Left lung (tissue), 10 donors: Measurements from ENCODE around the gene SREK1. TPM values are rescaled to one million over a fixed set of nuclear protein-coding genes. Genes with fewer than 3 reads are reported as not detected.

Experiments
- ATAC-seq: fragments of 200-7000 bp; cut with Tn5 transposase; one replicate; pipeline ENCODE4 v1.9.1; 2020; ENCODE audit warnings: moderate library complexity
- DNase-seq, 4 donors: peaks; one replicate each; pipeline ENCODE4 v3.0.0-alpha.2; 2013 to 2020
- H3K27ac ChIP-seq, 2 donors: fragments of 200-600 bp; sonication (generic) in 1 of 2; one replicate each; pipeline versions ENCODE4 v1.5.0 to v1.8.0; 2020 to 2021
- H3K27me3 ChIP-seq, 2 donors: fragments of 200-600 bp; sonication (generic) in 1 of 2; one replicate each; pipeline versions ENCODE4 v1.5.0 to v1.8.0; 2020 to 2021
- H3K36me3 ChIP-seq, 2 donors: fragments of 200-600 bp; sonication (generic) in 1 of 2; one replicate each; pipeline versions ENCODE4 v1.5.0 to v1.8.0; 2020 to 2021
- H3K4me1 ChIP-seq, 2 donors: fragments of 200-600 bp; one replicate each; pipeline ENCODE4 v1.8.0; 2021
- H3K4me3 ChIP-seq, 2 donors: fragments of 200-600 bp; sonication (generic) in 1 of 2; one replicate each; pipeline versions ENCODE4 v1.5.0 to v1.8.0; 2020 to 2021; ENCODE audit warnings: mild to moderate bottlenecking in 1 of 2
- H3K9me3 ChIP-seq, 2 donors: fragments of 200-600 bp; sonication (generic) in 1 of 2; one replicate each; pipeline versions ENCODE4 v1.5.0 to v1.8.0; 2020 to 2021
- CTCF ChIP-seq, 2 donors: fragments of 200-600 bp; sonication (generic) in 1 of 2; IDR thresholded peaks; one replicate each; pipeline versions ENCODE4 v1.5.0 to v1.8.0; 2021; ENCODE audit warnings: antibody characterized with exemption in 2 of 2
- intact Hi-C, 2 donors: fragments of 100-400 bp; cut with DNase I; formaldehyde crosslinking; loops; one replicate each; pipeline versions ENCODE4 v1.11.2 to v1.14.2; 2022
- polyA plus RNA-seq, 6 donors: library from polyadenylated mRNA; unstranded; fragments of 120-200 nt; gene quantifications; one replicate each; pipeline ENCODE4 v1.2.1, GENCODE V29; 2013; ENCODE audit not compliant: insufficient read length in 6 of 6
- total RNA-seq, 2 donors: library from RNA; stranded (reverse); fragmentation: NEBNext Ultra II Directional; extraction: Animal tissue kit (Norgen Biotek cat#: 25700); gene quantifications; one replicate each; pipeline ENCODE4 v1.2.1, GENCODE V29; 2021
- donor health status: DM: no; HTN: yes; CAD: no.
- donor health status: DM: no; HTN: no; CAD: no.

Gene SREK1
- total and polyA plus RNA-seq, 8 donors = 52.4 to 205 (median 166) TPM

GRCh38 chr5:66143473-66144073, 527 bp upstream of the SREK1 start:
- intact Hi-C loops = no loop called here
- ATAC-seq = peak; percentile 40
- Histone ChIP-seq H3K9me3 (no peaks in the 10 kb centered on the region), H3K27me3 (no peaks in the 10 kb centered on the region), H3K4me1 (peaks cover 0 to 42% of the 10 kb centered on the region in 2 donors), H3K4me3 (peak overlapping the region; percentile 76 to 79), H3K36me3 (no peaks in the 10 kb centered on the region), H3K27ac (peak overlapping the region; percentile 100)
- no peak for TF ChIP-seq CTCF (IDR thresholded peaks at IDR 0.05)
- DNase-seq = no peak

DNA sequence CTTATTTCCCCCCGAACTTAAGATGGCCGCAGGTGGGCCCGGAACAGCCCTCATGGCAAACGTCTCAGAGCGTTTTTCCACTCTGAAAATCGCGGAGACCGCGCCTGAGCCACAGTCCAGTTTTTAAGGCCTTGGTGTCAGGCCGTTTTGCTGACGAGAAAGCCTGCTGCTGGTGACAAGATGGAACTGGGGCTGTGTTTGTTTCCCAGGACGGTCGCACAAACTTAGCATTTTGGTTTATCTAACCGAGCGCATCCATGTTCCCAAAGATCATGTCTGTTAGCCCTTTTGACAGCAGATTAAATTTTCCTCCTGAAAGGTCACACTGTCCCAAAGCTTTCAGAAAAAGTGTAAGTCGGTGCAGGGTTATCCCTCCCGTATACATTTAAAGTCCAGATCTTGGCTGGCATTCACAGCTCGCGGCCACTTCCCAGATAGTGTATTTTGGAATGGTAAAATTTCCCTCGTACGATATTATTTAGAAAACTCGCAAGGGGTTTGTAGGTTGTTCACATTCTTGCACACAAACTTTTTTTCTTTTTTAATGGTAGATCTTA, 812 bp downstream of the SREK1 start:
- Histone ChIP-seq H3K36me3 (no peaks in the 10 kb centered on the region), H3K4me1 (peaks cover 0 to 51% of the 10 kb centered on the region in 2 donors), H3K9me3 (no peaks in the 10 kb centered on the region), H3K4me3 (peak overlapping the region; percentile 76 to 79), H3K27ac (peak overlapping the region; percentile 100), H3K27me3 (no peaks in the 10 kb centered on the region)
- DNase-seq (peak in 1 of 4 donors; percentile 89), ATAC-seq (peak; percentile 64)
- no peak for TF ChIP-seq CTCF (IDR thresholded peaks at IDR 0.05)
- intact Hi-C loops = no loop called here

DNA sequence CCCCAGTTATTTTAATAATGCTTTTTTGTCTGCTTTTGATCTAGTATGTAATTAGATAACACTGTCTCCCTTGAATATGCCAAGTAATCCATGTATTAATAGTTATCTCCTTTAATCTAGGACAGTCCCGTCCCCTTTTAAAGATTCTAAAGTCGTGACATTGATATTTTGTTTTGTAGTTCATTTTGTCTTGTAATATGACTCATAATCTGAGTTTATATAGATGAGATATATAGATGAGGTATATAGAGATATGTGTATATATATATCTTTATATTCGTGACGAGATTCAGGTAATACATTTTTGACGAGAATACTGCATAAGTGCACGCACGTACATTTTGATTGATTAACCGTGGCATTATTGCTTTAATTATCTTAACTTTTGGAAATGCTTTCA, 1.6 kb downstream of the SREK1 start:
- H3K4me1 ChIP-seq = peaks cover 0 to 53% of the 10 kb centered on the region in 2 donors
- no peak for TF ChIP-seq CTCF (IDR thresholded peaks at IDR 0.05)
- no peaks in the 10 kb centered on the region for H3K27me3 ChIP-seq
- H3K27ac ChIP-seq = peak overlapping the region; percentile 100
- DNase-seq = no peak
- no peak for ATAC-seq
- peak overlapping the region; percentile 76 to 79 for H3K4me3 ChIP-seq
- no peaks in the 10 kb centered on the region for H3K9me3 ChIP-seq
- intact Hi-C loops = no loop called here
- no peaks in the 10 kb centered on the region for H3K36me3 ChIP-seq

DNA sequence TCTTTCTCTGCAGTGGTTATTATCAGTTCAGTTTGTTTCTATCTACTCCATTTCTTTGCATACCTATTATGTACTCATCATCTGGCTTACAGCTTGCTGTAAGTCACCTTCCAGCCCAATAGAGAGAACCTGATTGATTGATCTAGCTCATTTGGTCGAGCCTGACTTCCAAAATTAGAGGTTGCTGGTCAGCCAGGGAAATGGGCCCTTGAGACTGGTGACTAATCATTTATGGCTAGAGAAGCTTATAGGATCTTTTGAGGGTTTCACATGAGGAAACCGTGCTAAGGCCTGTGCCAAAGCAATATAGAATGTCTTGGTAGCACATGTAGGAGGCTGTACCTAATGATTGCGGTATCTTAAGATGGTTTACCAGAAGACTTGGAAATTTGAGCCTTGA, 5.8 kb downstream of the SREK1 start:
- intact Hi-C loops = no loop called here

More for the DNA sequence above, 5.8 kb downstream of the SREK1 start:
- Histone ChIP-seq H3K27me3 (no peaks in the 10 kb centered on the region), H3K4me1 (peaks cover 0 to 47% of the 10 kb centered on the region in 2 donors), H3K4me3 (no peak overlapping the region), H3K36me3 (no peaks in the 10 kb centered on the region), H3K27ac (no peak overlapping the region), H3K9me3 (no peaks in the 10 kb centered on the region)
- TF ChIP-seq CTCF (IDR thresholded peaks at IDR 0.05) = no peak
- DNase-seq = no peak
- no peak for ATAC-seq
